Measurements from ENCODE around the gene AOPEP.
"Not testable (repeated sequence)": the region's sequence is repeated elsewhere in the genome, so short reads cannot be mapped to it uniquely, and the experiment has no call there.

AOPEP gene

DNA sequence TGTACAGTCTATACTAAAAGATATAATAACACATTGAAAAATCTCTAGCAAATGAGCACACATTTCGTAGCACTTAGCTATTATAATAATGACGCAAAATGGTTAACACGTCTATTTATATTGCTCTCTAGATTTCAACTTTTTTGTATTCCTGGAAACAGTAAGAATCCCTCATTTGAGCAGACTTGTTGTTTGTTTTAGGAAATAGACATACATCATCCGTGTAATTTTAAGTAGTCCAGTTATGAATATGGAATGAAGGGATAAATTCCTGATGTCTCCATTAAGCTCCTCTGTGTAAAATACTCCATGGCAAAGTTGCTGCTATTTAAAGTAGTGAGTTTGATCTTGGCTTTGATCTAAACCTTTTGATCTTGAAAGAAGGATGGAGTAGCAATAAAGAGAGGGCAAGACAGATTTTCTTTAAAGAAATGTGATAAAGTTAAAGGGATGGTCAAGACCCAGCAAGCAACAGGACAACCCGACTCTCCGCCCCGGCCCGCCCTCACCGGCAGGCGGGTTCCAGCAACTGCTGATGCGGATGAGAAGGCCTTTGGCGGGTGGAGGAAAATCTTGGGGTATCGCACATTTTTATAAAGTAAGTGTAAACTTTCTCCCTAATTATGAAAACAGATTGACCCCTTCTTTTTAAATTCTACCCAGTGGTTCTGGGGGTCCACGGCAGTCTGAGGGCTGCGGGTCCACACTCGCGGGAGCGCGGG, 277.4 kb downstream of the AOPEP start:
- DNase-seq = no peak

DNA sequence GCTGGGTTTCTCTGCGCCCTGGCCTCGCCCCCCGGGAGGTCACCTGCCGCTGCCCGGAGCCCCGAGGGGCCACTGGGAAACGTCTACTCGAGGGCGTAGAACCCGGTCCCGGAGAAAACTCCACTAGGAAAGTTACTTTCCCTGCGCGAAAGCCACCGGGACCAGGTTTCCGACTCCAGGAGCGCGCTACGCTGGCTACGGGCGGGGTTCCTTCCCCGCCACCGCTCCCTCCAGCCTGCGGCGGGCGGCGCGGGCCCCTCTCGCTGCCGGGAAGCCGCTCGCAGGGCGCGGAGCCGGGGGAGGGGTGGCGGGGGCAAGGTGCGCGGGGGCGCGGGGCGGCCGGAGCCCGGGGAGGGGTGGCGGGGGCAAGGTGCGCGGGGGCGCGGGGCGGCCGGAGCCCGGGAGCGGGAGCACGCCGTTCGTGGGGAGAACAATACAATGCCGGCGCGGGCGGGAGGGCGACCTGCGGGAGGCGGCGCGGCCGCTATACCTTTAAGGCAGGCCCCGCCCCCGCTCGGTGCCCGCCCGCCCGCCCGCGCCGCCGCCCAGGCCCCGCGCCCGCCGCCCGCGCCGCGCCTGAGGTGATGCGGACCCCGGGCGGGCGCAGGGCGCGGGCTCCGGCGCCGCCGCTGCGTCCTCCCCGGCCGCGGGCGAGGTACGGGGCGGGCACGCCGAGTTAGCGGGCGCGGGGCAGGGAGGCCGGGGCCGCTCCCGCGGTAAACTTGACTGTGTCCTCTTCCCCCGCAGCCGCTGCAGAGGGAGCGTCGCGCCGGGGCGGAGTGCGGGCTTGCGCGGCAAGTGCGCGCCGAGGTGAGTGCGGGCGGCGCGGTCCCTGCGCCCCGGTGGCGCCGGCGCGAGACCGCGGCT, 278.1 kb downstream of the AOPEP start:
- peak; percentile 72 for DNase-seq

- DNase-seq = no peak
Observed at GRCh38 chr9:95005278-95006143, 279.0 kb downstream of the AOPEP start.

- DNase-seq = no peak
Observed at GRCh38 chr9:95007226-95007869, 280.8 kb downstream of the AOPEP start.

GRCh38 chr9:95008151-95008771, 281.8 kb downstream of the AOPEP start:
- no peak for DNase-seq

- no peak for DNase-seq
Observed at GRCh38 chr9:95009459-95009858, 283.0 kb downstream of the AOPEP start.

DNA sequence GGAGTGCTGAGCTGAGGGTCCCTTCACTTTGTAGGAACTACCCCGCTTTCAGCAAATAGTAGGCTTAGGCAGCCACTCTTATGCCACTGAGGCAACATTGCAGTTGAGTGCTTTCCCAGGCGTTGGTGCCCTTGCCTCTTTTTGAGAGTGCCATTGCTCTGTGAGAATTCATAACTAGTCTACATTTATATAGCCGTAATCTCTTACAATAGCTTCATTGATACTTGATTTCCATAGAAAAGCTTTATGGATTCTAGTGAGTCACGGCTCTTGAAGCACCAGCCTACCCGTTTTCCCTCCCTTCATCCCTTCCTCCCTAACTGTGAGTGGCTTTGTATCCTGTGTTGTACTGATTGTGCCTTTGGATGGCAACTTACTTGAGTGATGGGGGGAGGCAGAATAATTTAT, 283.9 kb downstream of the AOPEP start:
- no peak for DNase-seq

DNA sequence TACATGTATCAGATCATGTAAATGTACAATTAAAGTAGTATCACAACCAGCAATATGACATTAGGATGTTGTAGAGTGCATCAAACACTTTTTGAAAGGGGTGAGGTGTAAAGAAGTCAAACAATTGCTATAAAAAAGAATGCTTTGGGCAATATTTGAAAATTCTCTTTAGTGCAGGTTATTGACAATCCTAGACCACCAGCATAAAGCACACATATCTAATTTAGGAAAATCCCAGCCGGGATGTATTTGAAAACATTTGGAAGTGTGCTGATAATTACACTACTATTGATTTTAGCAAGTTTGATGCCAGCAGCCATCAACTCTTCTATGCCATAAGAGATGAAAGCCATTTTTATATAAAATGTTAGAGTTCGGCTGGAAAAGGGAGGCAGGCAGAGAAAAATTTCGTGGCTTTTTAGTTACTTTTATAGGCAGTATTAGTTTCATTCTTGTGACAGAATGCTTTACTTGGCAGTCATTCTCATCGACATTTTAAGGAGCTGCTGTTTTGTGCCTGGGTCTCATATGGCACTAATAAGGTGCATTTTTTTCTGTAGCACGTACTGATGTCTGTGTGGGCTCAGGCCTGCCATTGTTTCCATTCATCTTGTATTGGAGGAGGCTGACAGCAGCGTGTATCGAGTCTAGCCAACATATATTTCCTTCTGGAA, 285.7 kb downstream of the AOPEP start:
- no peak for DNase-seq

DNA sequence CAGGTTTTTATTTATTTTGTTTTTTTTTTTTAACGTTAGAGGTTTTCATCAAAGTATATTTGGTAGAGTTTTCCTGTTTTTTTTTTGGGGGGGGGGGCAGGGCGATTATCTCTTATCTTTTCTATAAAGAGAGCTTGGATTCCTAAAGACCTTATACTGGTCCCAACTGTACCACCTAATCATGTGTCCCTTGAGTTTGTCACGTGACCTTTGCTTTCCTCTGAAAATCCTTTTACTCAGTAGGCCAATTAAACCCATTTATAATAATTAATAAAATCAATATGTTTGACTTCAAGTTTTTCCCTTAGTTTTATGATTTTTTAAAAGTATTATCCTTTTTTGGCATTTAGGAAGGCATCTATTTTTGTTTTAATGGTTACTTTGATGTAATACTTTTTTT, 286.4 kb downstream of the AOPEP start:
- no peak for DNase-seq

GRCh38 chr9:95014917-95015316, 288.4 kb downstream of the AOPEP start:
- DNase-seq = no peak

GRCh38 chr9:95015569-95015968, 289.1 kb downstream of the AOPEP start:
- DNase-seq = no peak

DNA sequence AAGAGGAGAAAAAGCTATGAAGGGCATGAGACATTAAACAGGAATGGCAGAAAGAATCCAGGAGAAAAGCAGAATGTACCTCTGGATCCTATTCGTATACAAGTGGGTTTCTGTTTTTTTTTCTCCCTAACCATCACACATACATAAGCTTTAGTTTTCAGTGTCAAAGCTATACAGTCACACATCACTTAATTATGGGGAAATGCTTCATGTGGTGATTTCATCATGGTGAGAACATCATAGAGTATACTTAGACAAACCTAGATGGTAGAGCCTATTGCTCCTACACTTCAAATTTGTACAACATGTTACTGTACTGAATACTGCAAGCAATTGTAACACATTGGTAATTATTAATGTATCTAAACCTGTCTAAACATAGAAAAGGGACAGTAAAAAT, 290.6 kb downstream of the AOPEP start:
- DNase-seq = no peak

DNA sequence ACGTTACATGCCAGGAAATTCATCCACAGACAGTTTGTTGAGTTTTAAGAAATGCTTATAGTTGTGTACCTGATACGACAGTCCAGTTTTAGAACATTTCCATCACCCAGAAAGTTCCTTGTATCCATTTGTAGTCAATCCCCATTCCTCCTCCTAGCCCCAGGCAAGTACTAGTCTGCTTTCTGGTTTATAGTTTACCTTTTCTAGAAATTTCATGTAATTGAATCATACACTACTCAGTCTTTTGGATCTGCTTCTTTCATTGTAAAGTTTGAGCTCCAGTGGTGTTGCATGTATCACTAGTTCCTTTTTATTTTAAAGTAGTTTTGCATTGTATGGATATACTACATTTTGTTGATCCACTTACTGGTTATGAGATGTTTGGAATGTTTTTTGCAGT, 291.2 kb downstream of the AOPEP start:
- DNase-seq = no peak

DNA sequence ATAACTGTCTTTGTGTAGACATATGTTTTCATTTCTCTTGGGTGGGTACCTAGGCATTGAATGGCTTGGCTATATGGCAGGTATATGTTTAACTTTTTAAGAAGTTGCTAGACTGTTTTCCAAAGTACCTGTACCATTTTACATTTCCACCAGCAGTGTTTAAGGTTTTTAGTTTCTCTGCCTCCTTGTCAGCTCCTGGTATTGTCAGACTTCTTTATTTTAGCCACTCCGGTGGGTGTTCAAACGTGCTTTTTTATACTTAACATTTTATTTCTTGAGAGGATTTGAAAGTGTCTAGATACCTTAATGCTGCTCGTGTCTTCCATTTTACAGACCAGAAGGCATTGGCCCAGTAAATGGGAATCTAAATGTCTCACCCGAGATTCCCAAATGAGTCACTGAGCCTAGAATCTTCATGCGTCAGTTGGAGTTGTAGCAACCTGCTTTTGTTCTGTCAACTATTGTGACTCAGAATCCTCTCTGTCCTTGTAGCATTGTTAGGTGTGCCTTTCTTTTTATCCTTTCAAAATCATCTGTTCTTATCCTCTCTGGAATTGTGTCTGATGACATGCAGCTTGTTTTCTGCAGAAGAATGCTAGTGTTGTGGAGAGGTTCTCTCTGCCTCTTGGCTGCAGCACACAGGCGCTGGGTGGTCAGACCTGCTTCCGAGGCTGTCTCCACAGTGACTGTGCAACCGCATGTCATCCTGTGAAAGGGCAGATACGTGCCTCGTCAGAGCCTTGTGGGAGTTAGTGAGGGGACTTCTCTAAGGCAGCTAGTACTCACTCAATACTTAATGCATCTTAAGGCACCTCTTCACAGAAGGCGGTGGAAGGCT, 291.8 kb downstream of the AOPEP start:
- DNase-seq = no peak

- not testable (repeated sequence) for DNase-seq
Observed at GRCh38 chr9:95020644-95021043, 294.1 kb downstream of the AOPEP start.

DNA sequence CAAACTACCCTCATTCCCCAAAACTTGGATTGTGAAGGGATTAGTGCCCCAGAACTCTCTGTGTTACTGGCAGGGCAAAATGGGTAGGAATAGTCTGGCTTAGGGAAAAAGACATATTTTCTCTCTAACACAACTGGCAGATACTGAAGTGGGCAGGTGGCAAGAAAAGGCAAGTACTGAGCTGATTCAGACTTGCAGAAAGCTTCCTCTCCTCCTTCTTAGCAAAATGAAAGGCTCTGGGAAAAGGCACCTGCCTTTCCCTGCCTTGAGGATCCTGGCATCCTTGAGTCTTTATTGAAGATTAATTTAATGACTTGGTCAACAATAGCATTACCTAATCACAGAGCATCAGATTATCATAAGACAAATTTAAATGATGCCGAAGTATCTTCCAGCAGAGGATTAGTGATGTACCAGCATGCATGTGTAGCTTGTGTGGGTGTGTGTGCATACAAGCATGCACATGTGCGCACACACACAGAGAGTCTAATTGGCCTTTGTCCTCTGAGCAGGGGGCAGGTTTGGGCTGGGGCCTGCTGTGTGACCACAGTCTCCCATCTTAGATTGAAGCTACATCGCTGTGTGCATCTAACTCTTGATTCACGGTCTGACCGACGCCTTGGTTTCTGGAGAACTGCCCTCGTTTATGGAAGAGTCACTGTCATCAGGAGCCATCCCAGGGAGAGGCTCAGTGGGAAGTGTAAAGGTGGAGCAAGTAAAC, 294.8 kb downstream of the AOPEP start:
- no peak for DNase-seq

GRCh38 chr9:95022657-95023056, 296.2 kb downstream of the AOPEP start:
- no peak for DNase-seq

- no peak for DNase-seq
Observed at GRCh38 chr9:95023217-95024003, 296.9 kb downstream of the AOPEP start.

DNA sequence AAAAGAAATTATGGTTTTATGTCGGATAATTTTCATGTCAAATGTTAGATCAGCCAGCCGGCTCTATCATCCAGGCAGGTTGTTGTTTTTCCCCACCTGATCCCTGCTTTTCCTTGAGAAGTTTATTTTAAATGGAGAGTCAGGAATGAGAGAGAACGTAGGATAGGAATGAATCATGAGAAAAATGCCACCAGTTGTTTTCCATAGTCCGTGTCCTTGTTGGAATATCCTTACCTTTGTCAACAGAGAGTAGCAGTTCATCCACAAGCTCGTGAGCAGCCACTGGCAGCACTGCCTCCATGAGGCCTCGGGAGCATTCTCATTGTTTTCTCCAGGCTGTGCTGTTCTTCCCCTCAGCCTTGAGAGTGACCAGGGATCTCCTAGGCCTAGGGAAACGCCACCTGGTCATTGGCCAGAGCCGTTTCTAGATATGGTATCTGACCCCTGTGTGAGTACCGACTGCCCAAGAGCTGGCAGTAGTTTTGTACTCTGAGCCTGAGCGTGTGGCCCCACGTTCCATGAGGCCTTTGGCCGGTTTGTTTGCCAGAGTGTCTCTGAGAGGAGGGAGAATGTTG, 297.7 kb downstream of the AOPEP start:
- no peak for DNase-seq
